GM21529 (cell line): ENCODE measurements around the gene CTDSPL.
"Not testable (repeated sequence)": the region's sequence is repeated elsewhere in the genome, so short reads cannot be mapped to it uniquely, and the experiment has no call there.

Source experiments
- ATAC-seq: cut with Tn5 transposase; IDR thresholded peaks from one replicate; pipeline ENCODE4 v1.9.1; 2021; ENCODE audit not compliant: unreplicated experiment

The CTDSPL gene

GRCh38 chr3:37861620-37862041, at the start of gene CTDSPL:
Gene CTDSPL, plus strand, starts transcription at chr3:37861880. Its CDS starts 320 bp downstream, at chr3:37862200.
- no peak for ATAC-seq

GRCh38 chr3:37812499-37812896, 49.2 kb upstream of the CTDSPL start:
- no peak for ATAC-seq

DNA sequence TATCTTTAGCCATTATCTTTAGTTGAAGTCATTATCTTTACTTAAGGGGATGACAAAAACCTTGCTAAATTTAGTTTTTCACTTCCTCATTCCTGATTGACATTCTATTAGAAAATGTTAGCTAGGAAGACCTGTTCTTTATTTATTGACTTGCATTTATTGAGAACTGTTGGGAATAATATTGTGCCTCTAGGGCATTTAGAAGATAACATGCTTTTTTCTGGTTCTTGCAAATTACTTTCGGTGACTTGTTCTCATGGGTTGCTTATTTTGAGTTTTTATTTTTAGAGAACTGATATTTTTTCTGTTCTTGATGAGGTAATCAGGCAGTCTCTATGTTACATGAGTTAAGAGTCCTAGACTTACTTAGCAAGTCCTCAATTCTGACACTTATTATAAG, 48.3 kb upstream of the CTDSPL start:
- ATAC-seq: no peak

DNA sequence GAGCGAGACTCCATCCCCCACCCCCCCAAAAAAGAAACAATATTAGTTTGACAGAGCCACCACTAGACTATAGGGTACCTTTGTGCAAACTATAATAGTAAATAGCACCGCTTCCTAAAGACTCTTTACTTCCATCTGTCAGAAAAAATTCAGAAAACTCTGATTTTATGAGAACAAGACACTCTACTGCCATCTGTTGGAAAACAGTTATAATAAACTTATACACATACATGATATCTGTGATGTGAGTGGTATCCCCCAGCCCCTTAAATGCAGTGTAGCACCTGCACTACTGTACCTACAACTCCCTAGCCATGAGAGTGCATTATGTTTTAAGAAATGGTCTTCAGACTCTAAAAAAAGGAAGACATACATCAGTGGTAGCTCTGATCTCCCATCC, 47.1 kb upstream of the CTDSPL start:
- no peak for ATAC-seq

- ATAC-seq: not testable (repeated sequence)
These were observed 46.5 kb upstream of the CTDSPL start for GRCh38 chr3:37815156-37815555.

- ATAC-seq: no peak
These were observed 45.4 kb upstream of the CTDSPL start for GRCh38 chr3:37816271-37816670.

DNA sequence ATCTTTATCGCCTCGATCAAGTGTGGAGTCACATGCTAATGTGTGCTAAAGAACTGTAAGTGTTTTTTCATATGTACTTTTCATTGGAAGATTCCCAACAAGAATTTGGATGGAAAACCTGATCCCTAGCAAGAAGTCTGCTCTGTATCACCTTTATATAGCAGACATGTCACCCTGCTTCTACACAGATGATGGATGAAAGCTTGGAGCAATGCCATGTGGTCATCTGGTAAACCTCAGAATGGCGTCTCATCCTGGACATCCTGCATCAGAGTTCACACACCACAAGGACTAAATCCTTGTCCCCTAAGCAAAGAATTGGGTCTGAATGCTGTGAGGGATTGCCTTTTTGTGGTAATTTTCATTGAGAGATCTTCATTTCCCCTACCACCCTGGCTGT, 42.1 kb upstream of the CTDSPL start:
- ATAC-seq: no peak

GRCh38 chr3:37820286-37820685, 41.4 kb upstream of the CTDSPL start:
- no peak for ATAC-seq

DNA sequence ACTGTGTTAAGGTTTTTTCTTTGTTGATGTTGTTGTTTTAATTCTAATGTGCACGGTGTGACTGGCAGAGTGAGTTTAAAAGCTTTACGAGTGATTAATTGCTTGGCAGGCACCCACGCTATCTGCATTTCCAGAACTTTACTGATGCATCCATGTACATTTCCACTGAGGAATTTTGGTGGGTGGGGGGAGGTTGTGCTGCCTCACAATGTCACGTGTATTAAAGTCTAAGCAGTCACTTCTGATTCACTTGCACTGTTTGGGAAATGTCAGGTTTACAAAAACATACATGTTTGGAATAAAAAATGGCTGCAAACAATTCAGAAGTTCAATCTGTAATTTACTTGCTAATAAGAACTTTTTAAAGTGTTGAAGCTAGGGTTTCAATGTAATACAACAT, 38.5 kb upstream of the CTDSPL start:
- no peak for ATAC-seq

DNA sequence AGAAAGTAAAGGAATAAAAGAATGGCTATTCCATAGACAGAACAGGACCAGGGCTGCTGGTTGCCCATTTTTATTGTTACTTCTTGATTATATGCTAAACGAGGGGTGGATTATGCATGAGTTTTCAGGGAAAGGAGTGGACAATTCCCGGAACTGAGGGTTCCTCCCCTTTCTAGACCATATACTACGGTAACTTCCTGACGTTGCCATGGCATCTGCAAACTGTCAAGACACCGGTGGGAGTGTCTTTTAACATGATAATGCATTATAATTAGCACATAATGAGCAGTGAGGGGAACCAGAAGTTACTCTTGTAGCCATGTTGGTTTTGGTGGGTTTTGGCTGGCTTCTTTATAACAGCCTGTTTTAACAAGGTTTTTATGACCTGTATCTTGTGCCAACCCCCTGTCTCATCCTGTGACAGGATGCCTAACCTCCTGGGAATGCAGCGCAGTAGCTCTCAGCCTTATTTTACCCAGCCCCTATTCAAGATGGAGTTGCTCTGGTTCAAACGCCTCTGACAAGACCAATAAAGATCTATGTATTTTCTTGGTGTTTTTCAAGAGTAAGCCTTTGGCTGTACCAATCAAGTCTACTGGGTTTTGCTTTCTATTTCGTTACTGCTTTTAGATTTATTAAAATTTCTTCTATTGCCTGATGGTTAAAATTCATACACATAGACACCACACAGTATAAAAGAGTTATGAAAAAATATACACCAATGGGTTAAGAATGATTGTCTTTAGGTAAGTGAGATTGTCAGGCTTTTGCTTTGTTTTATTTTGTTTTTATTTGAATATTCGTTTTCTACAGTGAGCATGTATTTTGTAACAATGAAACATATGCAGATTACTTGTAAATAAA, 37.4 kb upstream of the CTDSPL start:
- no peak for ATAC-seq

DNA sequence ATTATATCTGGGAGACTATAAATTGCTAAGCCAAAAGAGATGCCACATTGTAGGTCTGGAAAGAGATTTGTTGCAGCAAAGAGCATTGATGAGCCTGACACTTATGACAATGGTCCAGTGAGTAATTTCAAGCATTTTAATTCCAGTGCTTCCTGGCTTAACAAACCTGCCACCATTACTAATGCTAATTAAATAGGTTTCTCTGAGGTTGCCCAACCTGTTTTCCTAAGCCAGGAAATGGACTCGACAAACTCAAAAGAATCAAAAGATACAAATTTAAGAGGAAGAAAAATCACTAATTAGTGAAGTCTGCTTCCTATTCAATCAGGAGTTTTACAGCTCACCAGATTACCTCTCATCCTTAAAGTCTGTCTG, 36.7 kb upstream of the CTDSPL start:
- ATAC-seq: no peak

DNA sequence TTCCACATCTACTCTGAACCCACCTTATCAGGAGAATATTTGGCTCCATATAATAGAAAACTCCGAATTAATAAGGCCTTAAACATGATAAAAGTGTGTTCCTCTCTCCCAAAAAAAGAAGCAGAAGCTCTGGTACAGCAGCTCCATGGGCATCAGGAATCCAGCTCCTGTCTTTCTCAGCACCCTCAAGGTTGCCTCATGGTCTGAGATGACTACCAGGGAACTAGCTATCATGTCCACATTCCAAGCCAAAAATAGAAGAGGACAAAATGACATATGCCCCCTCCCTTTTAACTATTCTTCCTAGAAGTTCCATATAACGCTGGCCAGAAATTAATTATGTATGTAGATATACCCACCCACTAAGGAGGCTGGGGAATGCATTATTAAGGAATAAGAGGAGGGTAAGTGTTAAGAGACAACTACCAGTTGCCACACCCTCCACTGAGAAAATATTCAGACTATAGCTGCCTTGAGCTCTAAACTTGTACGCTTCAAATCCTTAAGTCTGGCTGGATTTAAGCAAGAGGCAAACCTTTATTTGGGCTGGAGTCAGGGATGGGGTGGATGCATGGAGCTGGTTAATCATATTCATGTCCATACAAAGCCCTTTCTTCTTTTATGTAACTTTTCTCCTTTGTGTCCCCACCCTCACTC, 35.8 kb upstream of the CTDSPL start:
- ATAC-seq: no peak

GRCh38 chr3:37826502-37826901, 35.2 kb upstream of the CTDSPL start:
- no peak for ATAC-seq

GRCh38 chr3:37826933-37827332, 34.7 kb upstream of the CTDSPL start:
- ATAC-seq: no peak

- ATAC-seq: no peak
These were observed 29.2 kb upstream of the CTDSPL start for GRCh38 chr3:37832480-37832879.

- ATAC-seq: no peak
These were observed 28.1 kb upstream of the CTDSPL start for GRCh38 chr3:37833302-37834186.

DNA sequence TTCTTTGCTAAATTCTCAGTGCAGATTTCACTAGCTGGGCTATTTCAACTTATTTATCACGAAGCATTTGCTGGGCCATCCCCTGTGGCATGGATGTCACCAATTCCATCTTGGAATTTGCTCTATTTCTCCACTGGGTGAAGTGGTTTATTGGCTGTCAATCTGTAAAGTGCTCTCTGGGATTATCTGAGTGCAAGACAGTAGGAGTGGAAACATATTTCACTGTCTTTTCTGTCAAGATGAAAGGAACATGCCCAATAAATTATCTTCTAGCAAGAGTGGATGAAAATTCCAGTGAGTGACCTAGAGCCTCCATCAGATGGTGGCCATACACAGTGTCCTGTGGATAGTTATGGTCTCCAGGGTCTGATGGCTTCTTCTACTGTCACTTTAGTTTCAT, 25.1 kb upstream of the CTDSPL start:
- no peak for ATAC-seq

DNA sequence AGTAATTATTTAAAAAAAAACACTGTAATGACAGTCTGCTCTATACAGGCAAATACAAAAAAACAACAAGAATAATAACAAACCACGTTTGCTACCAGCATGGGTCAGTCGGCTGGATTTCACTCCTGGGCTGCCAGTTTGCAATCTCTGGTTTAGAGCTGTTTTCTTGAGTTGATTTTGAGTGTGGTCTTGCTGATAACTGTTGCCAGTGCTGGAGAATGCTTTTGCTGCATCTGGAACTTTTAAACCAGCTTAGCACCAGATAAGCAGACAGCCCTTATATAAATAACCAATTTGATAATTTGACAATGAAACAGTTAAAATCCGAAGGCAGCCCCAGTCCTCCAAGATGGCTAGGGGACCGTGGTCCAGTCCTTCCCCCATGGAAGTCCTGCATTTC, 14.0 kb upstream of the CTDSPL start:
- ATAC-seq: no peak

DNA sequence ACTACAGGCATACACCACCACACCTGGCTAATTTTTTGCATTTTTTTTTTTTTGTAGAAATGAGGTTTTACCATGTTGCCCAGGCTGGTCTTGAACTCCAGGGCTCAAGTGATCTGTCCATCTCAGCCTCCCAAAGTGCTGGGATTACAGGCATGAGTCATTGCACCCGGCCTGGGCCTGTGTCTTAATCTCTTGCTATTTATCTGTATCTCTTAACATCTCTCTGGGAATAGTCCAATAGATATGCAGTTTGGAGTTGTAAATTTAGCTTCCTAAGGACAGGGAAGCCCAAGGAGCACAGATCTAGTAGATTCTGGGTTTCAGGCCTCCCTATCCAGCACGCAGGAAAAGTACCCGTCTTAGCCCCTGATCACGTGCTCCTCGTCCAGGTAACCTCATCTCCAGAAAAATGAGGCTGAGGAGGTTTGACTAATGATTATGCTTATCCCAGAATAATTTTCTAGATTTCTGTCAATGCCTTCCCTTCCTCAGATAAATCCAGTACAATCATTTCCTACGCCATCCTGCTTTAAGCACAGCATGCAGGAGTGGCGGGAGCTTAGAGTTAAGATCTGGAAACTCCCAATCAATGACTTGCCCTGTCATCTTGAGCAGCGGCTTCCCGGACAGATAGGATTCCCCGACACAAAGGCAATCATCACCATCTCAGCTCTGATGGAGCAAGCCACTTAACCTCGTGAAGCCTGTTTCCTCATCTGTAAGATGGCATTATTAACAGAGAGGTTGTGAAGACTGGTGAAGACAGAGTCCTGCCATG, 12.3 kb upstream of the CTDSPL start:
- ATAC-seq: no peak

DNA sequence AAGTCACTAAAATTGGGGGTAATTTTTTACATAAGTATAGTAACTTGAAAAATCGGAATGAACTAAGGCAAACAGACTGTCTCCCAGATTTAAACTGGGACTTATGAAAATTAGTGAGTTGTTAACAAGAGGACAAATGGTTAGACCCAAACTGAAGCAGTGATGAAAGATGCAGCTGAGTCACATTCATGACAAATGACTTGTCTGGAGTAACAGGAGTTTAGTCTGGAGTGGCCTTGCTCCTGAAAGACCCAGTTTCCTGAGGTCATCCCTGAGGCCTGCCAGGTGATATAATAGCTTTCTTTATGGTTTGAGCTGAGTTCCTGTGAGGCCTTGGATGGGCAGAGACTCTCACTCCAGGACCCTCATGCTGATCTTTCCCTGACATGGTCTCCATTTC, 9.6 kb upstream of the CTDSPL start:
- no peak for ATAC-seq

DNA sequence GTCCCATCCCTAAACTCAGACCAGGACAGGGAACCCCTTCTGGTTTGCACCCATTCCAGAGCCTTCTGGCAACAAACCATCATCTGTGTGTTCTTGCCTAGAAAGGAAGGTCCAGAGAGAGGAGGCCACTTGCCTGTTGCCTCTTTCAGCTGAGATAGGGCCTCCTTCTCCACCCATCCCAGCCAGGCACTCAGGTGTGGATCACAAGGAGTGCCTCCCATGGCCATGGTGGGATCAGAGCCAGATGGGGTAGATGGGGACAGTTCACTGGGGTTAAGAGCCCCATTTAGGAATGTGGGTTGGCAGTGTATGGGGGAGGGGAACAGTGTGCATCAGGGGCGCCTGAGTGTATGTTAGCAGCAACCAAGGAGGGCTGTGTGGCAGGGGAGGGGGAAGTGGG, 8.9 kb upstream of the CTDSPL start:
- no peak for ATAC-seq
